Stimulated activated CD4-positive, alpha-beta T cell treated with anti-CD3 and anti-CD28 coated beads, Interleukin-15, amount 100 ng/mL, for 1 hour (primary cell): ENCODE measurements around the gene BMP2K.

Source experiments
- DNase-seq, 2 donors: peaks; one replicate each; pipeline ENCODE4 v3.0.0-alpha.2; 2020; ENCODE audit warnings: low read depth in 1 of 2, low spot score in 1 of 2

Gene BMP2K

GRCh38 chr4:78763763-78764387 lies 12.3 kb upstream of the BMP2K start:
- no peak for DNase-seq

DNA sequence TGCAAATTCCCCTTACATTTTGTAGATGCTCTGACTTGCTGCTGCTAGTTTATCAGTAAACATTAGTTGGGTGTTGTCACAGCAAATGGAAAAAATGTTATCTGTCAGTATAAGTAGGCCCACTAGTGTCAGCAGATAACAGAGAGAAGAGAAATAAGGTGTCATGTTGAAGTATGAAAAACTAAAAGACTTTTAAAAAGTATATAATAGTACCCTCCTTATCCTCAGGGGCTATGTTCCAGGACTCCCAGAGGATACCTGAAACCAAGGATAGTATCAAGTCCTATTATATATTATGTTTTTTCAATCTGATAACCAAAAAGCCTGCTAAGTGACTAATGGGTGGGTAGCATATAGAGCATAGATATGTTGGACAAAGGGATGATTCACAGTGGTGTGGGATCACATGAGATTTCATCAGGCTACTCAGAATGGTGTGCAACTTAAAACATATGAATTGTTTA lies 11.6 kb upstream of the BMP2K start:
- DNase-seq = no peak

- DNase-seq = no peak
Observed at GRCh38 chr4:78765432-78766006, 10.6 kb upstream of the BMP2K start.

DNA sequence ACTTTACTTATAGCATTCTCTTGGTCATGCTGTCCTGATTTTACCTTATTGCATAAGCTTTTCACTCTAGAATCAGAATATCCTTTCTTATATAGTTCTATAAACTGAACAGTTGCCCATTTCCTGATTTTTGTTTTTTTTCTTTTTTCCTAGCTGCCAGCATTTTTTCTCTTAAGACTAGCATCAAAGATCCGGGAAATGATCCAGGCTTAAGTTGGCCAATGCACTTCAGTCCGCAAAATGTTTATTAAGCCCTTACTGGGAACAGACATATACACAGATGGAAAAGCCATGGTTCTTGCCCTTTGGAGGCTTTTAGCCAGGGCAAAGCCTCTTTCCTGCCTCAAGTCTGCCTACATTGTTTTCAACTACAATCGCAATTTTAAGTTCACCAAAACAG lies 10.1 kb upstream of the BMP2K start:
- no peak for DNase-seq

DNA sequence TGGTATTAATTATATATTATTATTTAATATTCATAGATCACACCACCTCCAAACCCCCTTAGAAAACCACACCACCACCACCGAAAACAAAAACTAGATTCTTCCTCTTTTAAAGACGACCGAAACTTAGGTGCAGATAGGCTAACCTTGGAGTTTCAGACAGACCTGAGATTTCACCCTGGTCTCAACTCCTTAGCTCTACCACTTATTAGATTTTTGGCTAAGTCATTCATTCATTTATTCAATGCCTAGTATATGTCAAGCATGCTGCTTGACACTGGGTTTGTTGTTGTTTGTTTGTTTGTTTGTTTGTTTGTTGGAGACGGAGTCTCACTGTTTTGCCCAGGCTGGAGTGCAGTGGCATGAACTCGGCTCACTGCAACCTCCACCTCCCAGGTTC lies 9.5 kb upstream of the BMP2K start:
- no peak for DNase-seq

GRCh38 chr4:78767350-78767749 lies 8.8 kb upstream of the BMP2K start:
- no peak for DNase-seq

DNA sequence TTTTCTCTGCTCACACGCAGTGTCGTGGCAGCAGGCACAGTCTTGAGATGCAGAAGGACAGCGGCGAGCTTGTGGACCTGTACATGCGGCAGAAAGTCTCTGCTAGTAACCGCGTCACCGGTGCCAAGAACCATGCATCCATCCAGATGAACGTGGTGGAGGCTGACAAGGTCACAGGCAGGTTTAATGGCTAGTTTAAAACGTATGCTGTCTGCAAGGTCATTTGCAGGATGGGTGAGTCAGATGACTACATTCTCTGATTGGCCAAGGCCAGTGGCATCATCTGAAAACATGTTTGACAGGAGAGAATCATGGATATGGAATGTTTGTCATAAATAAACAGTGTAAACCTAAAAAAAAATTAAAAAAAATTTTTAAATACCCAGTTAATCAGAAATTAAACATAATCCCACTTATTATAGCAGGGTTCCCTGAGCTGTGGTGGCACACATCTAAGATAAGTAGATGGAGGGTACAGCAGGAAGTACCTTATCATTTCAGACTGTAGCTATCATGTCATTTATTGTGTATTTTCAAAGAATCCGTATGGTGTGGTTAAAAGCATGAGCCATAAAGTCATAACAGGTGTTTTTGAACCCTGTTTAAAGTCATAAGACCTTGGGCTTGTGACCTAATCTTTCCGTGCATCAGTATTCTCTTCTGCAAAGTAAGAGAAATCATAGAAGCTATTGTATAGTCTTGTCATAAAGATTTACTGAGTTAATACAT lies 7.5 kb upstream of the BMP2K start:
- no peak for DNase-seq

DNA sequence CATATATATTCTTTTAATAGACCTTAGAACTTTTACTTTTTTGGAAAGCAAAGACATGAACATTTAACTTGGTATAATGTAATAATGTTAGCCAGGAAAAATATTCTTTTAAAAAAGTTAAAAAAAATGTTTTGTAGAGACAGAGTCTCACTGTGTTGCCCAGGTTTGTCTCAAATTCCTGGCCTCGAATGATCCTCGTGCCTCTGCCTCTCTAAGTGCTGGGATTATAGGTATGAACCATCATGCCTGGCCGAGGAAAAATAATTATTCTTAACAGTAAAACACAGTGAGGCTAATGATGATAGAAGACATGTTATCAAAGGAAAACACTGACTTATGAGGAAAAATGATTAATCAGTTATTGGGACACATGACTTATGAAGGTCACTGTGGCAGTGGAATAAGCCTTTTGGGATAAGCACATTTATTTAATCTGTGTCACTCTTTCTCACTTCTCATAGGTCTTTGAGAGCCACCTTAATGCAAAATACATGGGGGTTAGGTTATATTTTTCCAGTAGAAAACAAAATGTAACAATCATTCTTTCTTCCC lies 6.0 kb upstream of the BMP2K start:
- no peak for DNase-seq

DNA sequence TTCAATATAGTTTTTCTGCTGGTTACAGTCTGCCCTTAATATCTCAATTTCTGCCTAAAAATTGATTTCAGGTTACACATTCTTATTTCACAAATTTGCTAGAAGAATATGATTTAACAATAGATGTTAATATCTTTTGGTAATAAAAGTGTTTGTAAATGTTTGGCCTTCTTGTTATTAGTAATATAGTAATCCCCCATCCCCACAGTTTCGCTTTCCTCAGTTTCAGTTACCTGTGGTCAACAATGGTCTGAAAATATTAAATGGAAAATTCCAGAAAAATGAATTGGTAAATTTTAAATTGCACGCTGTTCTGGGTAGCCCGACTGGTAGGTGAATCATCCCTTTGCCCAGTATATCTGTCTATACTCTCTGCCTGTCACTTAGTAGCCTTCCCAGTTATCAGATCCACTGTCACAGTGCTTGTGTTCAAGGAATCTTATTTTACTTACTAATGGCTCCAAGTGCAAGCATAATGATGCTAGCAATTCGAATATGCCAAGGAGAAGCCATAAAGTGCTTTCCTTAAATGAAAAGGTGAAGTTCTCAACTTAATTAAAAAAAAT lies 3.5 kb upstream of the BMP2K start:
- DNase-seq = no peak

DNA sequence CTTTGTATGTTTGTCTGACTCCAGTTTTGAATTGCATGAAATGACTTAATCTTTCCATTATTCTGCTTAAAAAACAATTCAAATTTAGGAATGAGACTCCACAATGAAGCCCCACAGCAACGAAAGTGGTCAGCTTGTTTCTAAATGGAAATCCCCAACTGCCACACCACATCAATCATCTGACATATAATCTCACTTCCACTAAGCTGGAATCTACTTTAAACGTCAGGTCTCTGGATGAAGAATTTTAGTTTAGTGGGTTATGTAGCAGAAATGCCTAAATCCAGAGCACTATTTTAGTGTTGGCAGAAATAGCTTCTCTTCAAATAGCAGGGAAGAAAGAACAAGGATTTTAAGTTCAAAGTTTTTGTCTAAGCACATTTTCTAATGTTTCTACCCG lies 1.7 kb upstream of the BMP2K start:
- DNase-seq = no peak

DNA sequence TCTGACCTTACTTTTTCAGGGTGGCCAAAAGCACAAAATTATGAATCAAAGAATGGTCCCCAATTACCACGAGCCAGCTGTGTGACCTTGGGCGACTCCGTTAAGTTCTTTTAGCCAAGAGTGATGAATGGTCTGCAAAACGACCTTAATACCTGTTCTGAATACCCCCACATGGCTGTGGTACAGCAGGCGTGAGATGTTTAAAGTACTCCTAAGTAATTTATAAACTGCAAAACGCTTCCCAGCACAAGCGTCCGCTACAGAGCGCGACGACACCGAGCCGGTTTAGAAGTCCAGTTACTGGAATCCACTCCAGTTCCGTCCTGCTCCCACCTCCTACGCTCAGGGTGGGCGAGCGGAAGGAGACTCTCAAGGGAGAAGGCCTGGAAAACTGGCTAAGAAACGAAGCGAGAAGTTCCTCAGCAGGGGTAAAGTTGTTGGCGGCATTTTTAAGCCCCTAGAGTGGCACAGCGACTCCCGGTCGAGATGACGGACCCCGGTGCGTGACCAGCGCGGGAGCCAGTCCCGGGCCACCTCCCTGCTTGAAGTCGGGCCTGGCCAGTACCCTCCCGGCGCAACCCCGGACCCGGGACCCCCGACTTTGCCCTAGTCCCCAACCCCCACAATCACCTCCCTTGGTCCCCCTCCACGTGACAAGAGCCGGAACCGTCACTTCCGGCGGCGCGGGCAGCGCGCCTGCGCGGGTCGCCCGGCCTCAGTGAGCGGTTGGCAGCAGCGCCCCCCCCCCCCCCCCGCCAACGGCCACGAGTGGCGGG lies 659 bp upstream of the BMP2K start:
- DNase-seq = peak; percentile 79 to 80

DNA sequence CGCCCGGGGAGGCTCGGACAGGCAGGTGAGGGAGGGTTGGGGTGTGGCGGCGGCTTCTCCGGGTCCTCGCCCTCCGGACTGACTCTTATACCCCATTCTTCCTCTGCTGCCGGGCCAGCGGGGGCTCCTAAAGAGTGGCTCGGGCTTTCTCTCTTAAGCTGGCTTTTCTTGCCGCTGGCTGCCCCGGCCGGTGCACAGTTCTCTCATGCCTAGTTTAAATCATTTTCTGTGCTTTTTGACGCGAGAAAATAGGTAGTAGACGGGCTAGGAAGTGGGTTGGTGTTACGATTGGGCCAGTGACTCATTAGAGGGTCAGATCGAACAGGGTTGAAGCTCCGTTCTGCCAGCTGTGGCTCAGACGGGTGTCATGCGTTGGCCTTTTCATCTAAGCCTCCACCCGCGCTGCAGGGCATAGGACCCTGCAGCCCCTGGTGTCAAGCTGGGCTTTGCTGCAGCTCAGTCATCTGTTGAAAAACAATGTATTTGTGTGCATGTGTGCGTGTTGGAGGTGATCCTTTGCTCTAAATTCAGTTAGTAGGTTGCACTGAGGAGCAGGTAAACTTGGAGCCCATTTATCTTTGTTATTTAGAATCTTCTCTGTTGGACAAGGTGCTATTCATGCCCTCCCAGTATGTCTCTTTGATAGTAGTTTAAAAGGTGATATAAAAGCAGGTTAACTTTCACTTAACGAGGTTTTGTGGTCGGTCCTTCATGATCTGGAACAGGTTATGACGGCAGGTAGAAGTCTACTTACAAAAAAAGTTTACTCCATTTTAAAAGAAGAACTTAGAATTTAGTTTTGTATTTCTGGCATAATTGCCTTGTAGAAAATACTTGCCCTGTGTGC lies 802 bp downstream of the BMP2K start:
- peak; percentile 14 to 17 for DNase-seq

- DNase-seq = no peak
Observed at GRCh38 chr4:78777576-78777940, 1.4 kb downstream of the BMP2K start.

DNA sequence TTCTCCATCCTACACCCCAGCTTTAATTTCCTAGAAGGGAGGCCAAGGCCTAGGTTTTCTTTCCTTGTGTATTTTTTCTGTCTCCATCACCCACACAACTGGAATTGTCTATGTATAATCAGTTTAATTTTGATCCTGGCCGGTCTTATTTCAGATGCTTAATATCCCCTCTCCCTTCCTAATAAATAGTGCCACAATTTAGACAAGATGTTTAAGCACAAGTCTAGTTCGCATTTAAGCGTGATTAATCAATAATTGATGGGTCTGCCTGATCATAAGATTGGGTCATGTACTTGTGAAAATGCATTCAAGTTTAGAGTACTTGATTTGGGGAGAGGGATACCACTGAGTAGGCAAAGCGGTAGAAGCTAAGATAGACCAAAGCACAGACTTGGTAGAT lies 2.4 kb downstream of the BMP2K start:
- DNase-seq = no peak

- DNase-seq = no peak
Observed at GRCh38 chr4:78779280-78779679, 3.1 kb downstream of the BMP2K start.

DNA sequence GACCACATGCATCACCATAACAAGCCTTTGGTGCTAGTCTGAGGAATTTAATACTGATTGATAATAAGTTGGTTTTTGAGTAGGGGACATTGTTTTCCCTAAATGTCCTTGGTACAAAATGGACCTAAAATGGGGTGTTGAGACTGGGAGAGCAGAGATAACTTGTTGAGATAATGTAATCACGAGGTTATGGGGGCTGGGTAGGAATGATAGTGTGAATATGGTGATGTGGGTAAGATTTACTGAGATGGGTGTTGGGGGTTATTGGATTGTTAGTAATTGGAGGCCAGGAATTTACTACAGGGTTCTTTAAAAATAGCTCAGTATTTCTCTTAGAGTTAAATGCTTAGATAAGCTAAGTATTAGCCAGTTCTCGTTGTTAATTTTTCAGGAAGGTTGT lies 3.9 kb downstream of the BMP2K start:
- DNase-seq = no peak

DNA sequence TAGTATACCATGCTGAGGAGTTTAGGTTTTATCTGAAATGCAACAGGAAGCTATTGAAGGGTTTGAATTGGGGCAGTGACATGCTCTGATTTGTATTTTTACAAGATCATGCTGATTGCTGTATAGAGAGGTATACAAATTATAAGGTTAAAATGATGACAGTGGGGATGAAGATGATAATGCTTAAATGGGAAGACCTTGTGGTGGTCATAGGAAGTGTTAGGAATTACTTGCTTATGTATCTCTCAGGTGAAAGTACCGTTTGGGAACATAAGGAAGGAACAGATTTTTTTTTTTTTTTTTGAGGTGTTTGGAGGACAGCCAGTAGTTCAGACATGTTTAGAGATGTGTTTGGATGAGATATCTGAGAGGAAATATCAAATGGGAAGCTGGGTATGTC lies 5.0 kb downstream of the BMP2K start:
- DNase-seq = no peak

- DNase-seq = no peak
Observed at GRCh38 chr4:78781924-78782323, 5.8 kb downstream of the BMP2K start.

DNA sequence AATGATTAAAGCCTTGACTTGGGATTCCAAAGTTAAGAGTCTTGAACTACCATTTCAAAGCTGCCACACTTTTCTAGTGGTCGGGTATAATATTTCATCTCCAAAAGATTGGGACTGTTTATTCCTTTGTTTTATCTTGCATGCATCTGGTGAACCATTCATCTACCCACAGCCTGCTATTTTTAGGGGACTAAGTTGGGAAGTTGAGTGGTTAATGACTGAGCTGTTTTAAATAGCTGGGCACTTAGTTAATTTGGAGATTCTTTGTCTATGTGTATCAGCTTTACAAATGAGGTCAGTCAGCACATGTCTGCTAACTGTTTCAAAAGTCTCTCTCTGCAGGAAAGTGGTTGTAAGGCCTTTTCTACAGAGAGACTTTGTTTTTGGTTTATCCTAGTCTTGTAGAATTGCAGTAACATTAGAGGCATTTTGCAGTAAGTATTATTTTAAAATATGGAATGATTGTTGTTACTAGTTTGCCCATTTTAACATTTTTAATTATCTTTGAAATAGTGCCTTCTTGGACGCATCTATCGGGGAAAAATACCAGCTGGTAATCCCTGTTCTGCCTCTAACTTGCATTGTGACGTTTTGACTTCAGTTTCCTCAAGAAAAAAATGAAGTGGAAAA lies 8.2 kb downstream of the BMP2K start:
- DNase-seq = no peak
